AG04450 (cell line): Measurements from ENCODE around the gene UNK. TPM values are rescaled to one million over a fixed set of nuclear protein-coding genes. Genes with fewer than 3 reads are reported as not detected.

ENCODE experiments used
- CTCF ChIA-PET: fragments of 300-600, 350-600 bp; formaldehyde crosslinking; extraction: SDS; loops from one replicate; lab custom pipeline; 2022; ENCODE audit warnings: antibody characterized with exemption, inconsistent platforms; lab: Charles Lee
- POLR2A ChIA-PET: fragments of 350-600 bp; formaldehyde crosslinking; extraction: SDS; loops from one replicate; lab custom pipeline; 2021; ENCODE audit warnings: antibody characterized with exemption, inconsistent platforms; lab: Yijun Ruan, JAX
- DNase-seq: peaks from one replicate; pipeline ENCODE4 v3.0.0-alpha.2; 2011; ENCODE audit warnings: low read depth, low spot score
- H3K27ac ChIP-seq: one replicate; pipeline ENCODE4 v1.5.1; 2012; ENCODE audit warnings: low read depth, low read length, control low read depth
- H3K27me3 ChIP-seq: one replicate; pipeline ENCODE4 v1.6.0; 2012; ENCODE audit warnings: low read length; ENCODE audit not compliant: control insufficient read depth, insufficient read depth
- H3K4me3 ChIP-seq: 2 replicates; pipeline ENCODE4 v1.5.1; 2011; ENCODE audit warnings: mild to moderate bottlenecking, low read depth, low read length, control low read depth
- H3K9me3 ChIP-seq: 2 replicates; pipeline ENCODE4 v1.5.1; 2012; ENCODE audit warnings: low read length; ENCODE audit not compliant: control insufficient read depth, insufficient read depth
- CTCF ChIP-seq: IDR thresholded peaks from 2 replicates; pipeline ENCODE4 v1.5.1; 2011; ENCODE audit warnings: low read depth, low read length, control low read depth, inconsistent platforms
- polyA plus RNA-seq: library from polyadenylated mRNA; depleted of rRNA; stranded (reverse); fragments of >200 nt; gene quantifications from 2 replicates; pipeline ENCODE4 v1.2.3, GENCODE V29; 2011

The UNK gene
- polyA plus RNA-seq, 1 experiment = 11.4 TPM

GRCh38 chr17:75815399-75815798, 30.8 kb downstream of the UNK start:
- DNase-seq = no peak
- Histone ChIP-seq H3K27me3 (no peaks in the 10 kb centered on the region), H3K27ac (peak overlapping the region; percentile 75), H3K4me3 (no peak overlapping the region), H3K9me3 (no peaks in the 10 kb centered on the region; the same call in 1 of the 2 replicates)
- no peak for TF ChIP-seq CTCF
- CTCF ChIA-PET = interaction anchor here (1.4 to 2.3 kb wide), 3 partner anchors 12 to 32 kb away, joined by 4 to 12 read pairs (median 9); no protein-coding TSS in a partner anchor
- POLR2A ChIA-PET = interaction anchor here (0.5 to 1.6 kb wide), 4 partner anchors 10 to 63 kb away, joined by 3 to 19 read pairs (median 3); a partner anchor contains a TSS

GRCh38 chr17:75816693-75817092, 32.1 kb downstream of the UNK start:
- no peak overlapping the region for H3K27ac ChIP-seq
- no peaks in the 10 kb centered on the region; the same call in 1 of the 2 replicates for H3K9me3 ChIP-seq
- H3K27me3 ChIP-seq = no peaks in the 10 kb centered on the region
- DNase-seq = no peak
- ChIA-PET CTCF (interaction anchor here (1.7 kb wide), 1 partner anchor 34 kb away, joined by 9 read pairs; no protein-coding TSS in a partner anchor), POLR2A (no interaction called here)
- no peak for TF ChIP-seq CTCF
- H3K4me3 ChIP-seq = no peak overlapping the region

- POLR2A ChIA-PET = no interaction called here
- CTCF ChIA-PET = no interaction called here
- H3K27me3 ChIP-seq = no peaks in the 10 kb centered on the region
- H3K27ac ChIP-seq = no peak overlapping the region
- H3K9me3 ChIP-seq = no peaks in the 10 kb centered on the region; the same call in 1 of the 2 replicates
- no peak for TF ChIP-seq CTCF
- no peak overlapping the region for H3K4me3 ChIP-seq
- DNase-seq = no peak
Observed at GRCh38 chr17:75817571-75817970, 33.0 kb downstream of the UNK start.

GRCh38 chr17:75818326-75818885, 33.8 kb downstream of the UNK start:
- Histone ChIP-seq H3K27ac (no peak overlapping the region), H3K9me3 (no peaks in the 10 kb centered on the region; the same call in 1 of the 2 replicates), H3K27me3 (no peaks in the 10 kb centered on the region), H3K4me3 (no peak overlapping the region)
- DNase-seq = no peak
- POLR2A ChIA-PET = no interaction called here
- no peak for TF ChIP-seq CTCF
- CTCF ChIA-PET = interaction anchor here (0.6 kb wide), 1 partner anchor 37 kb away, joined by 4 read pairs; the partner anchor contains the start of gene WBP2

GRCh38 chr17:75819116-75819515, 34.5 kb downstream of the UNK start:
- Histone ChIP-seq H3K4me3 (no peak overlapping the region), H3K9me3 (no peaks in the 10 kb centered on the region), H3K27ac (no peak overlapping the region), H3K27me3 (no peaks in the 10 kb centered on the region)
- ChIA-PET CTCF (interaction anchor here (0.6 kb wide), 1 partner anchor 36 kb away, joined by 4 read pairs; the partner anchor contains the start of gene WBP2), POLR2A (no interaction called here)
- TF ChIP-seq CTCF = no peak
- DNase-seq = no peak
